Measurements from ENCODE around the gene CRX. TPM values are rescaled to one million over a fixed set of nuclear protein-coding genes. Genes with fewer than 3 reads are reported as not detected.
"Not testable (repeated sequence)": the region's sequence is repeated elsewhere in the genome, so short reads cannot be mapped to it uniquely, and the experiment has no call there.

Gene CRX
- total RNA-seq, 1 experiment from 2014 or later = not detected

DNA sequence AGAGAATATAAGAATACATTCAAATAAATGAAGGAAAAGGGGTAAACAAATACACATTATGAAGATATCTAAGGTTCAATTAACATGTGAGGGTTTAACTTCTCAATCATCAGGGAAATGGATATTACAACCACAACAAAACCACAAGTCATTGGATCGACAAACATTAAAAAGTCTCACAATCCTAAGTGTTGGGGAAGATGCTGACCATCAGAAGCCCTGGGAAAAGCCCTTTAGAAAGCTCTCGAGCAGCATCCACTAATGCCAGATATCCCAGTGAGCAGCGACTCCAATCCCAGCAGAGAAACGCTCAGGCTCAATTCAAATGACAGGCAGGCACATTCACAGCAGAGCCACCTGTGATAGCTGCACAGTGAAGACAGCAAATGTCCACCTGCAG is 20.5 kb upstream of the CRX start:
- Histone ChIP-seq H3K9me2 (ENCODE audit: insufficient read depth) (no peaks in the 10 kb centered on the region), H3K36me3 (ENCODE audit: low read depth) (no peaks in the 10 kb centered on the region), H3K4me3 (no peak overlapping the region), H3F3A (ENCODE audit: insufficient read depth, low read depth) (no peaks in the 10 kb centered on the region), H3K79me2 (ENCODE audit: low read depth) (no peaks in the 10 kb centered on the region), H2AFZ (no peak overlapping the region), H3K4me2 (no peak overlapping the region), H3K4me1 (replicated peaks; ENCODE audit: insufficient read depth) (no peaks in the 10 kb centered on the region), H3K27me3 (ENCODE audit: insufficient read depth, low read depth) (0 out of 2 replicates have a peak, but pooled peaks cover 7% of the 10 kb centered on the region), H3K9me3 (ENCODE audit: insufficient read depth, low read depth) (no peaks in the 10 kb centered on the region), H3K27ac (no peak overlapping the region), H4K20me1 (ENCODE audit: insufficient read depth) (no peaks in the 10 kb centered on the region)
- POLR2A ChIA-PET (ENCODE audit: unreplicated experiment) = no interaction called here
- intact Hi-C loops (cut with micrococcal nuclease; ENCODE audit: unreplicated experiment) = no loop called here
- TF ChIP-seq EZH2 (IDR thresholded peaks at IDR 0.05; ENCODE audit: low read depth) = no peak
- TF ChIP-seq, protein P1, sequence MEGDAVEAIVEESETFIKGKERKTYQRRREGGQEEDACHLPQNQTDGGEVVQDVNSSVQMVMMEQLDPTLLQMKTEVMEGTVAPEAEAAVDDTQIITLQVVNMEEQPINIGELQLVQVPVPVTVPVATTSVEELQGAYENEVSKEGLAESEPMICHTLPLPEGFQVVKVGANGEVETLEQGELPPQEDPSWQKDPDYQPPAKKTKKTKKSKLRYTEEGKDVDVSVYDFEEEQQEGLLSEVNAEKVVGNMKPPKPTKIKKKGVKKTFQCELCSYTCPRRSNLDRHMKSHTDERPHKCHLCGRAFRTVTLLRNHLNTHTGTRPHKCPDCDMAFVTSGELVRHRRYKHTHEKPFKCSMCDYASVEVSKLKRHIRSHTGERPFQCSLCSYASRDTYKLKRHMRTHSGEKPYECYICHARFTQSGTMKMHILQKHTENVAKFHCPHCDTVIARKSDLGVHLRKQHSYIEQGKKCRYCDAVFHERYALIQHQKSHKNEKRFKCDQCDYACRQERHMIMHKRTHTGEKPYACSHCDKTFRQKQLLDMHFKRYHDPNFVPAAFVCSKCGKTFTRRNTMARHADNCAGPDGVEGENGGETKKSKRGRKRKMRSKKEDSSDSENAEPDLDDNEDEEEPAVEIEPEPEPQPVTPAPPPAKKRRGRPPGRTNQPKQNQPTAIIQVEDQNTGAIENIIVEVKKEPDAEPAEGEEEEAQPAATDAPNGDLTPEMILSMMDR (conservative IDR thresholded peaks at IDR 0.05) = no peak
- no peak for DNase-seq
- no TSS peak for BruUV-seq (replicated peaks)
- CTCF ChIA-PET = interaction anchor here (0.6 kb wide), 1 partner anchor 92 kb away, joined by 4 read pairs; no protein-coding TSS in a partner anchor

DNA sequence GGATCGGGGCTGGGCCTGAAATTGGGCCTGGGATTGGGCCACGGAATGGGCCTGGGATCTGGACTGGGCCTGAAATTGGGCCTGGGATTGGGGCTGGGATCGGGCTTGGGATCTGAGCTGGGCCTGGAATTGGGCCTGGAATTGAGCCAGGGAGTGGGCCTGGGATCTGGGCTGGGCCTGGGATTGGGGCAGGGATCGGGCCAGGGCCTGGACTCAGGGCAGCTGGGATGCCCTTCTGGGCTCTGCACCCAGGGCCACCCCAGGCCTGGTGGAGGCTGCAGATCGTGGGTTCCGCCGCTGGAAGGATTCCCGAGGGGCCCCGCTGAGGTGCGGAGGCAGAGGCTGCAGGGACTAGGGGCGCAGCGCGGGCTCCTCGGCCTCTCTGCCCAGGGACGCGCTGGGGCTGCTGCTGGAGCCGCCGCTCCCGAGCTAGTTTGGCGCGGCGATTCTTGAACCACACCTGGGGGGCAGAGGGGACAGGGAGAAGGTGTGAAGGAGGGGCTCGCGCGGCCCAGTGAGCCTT is 19.2 kb upstream of the CRX start:
- BruUV-seq (replicated peaks) = no TSS peak
- no peak for DNase-seq
- CTCF ChIA-PET = interaction anchor here (0.6 kb wide), 1 partner anchor 50 kb away, joined by 3 read pairs; no protein-coding TSS in a partner anchor
- intact Hi-C loops (cut with micrococcal nuclease; ENCODE audit: unreplicated experiment) = no loop called here
- H3K36me3 ChIP-seq (ENCODE audit: low read depth) = no peaks in the 10 kb centered on the region
- H3K9me3 ChIP-seq (ENCODE audit: insufficient read depth, low read depth) = no peaks in the 10 kb centered on the region
- H3K4me1 ChIP-seq (replicated peaks; ENCODE audit: insufficient read depth) = no peaks in the 10 kb centered on the region
- no peaks in the 10 kb centered on the region for H3K9me2 ChIP-seq (ENCODE audit: insufficient read depth)
- no peak overlapping the region for H2AFZ ChIP-seq
- H3K27ac ChIP-seq = no peak overlapping the region
- H3K79me2 ChIP-seq (ENCODE audit: low read depth) = no peaks in the 10 kb centered on the region
- no peaks in the 10 kb centered on the region for H3F3A ChIP-seq (ENCODE audit: insufficient read depth, low read depth)
- H3K4me3 ChIP-seq = no peak overlapping the region
- POLR2A ChIA-PET (ENCODE audit: unreplicated experiment) = no interaction called here
- H3K4me2 ChIP-seq = no peak overlapping the region
- H3K27me3 ChIP-seq (ENCODE audit: insufficient read depth, low read depth) = 0 out of 2 replicates have a peak, but pooled peaks cover 7% of the 10 kb centered on the region
- H4K20me1 ChIP-seq (ENCODE audit: insufficient read depth) = no peaks in the 10 kb centered on the region
- TF ChIP-seq EZH2 (IDR thresholded peaks at IDR 0.05; ENCODE audit: low read depth) = no peak
- TF ChIP-seq, protein P1 (conservative IDR thresholded peaks at IDR 0.05) = no peak

DNA sequence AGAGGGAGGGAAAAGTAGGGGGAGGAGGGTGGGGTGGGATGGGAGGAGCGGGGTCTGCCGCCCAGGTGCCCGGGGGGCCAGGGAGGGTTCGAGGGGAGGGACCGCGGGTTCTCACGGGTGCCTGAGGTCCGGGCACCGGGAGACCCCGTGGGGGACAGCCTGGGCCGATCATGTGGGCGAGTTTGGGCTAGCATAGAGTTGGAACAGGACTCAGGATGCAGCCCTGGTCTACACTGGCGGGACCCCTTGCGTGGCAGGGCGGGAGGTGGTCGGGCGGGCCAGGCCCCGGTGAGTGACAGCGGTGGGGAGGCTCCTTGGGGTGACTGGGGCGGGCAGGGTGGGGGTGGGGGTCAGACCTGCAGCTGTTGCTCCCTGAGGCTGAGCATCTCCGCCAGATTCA is 18.6 kb upstream of the CRX start:
- H3K9me2 ChIP-seq (ENCODE audit: insufficient read depth); CTCF ChIA-PET; H3F3A ChIP-seq (ENCODE audit: insufficient read depth, low read depth); H3K4me2 ChIP-seq; BruUV-seq (replicated peaks); H4K20me1 ChIP-seq (ENCODE audit: insufficient read depth); DNase-seq; H3K27ac ChIP-seq; H3K27me3 ChIP-seq (ENCODE audit: insufficient read depth, low read depth); H3K9me3 ChIP-seq (ENCODE audit: insufficient read depth, low read depth); H3K4me3 ChIP-seq; H3K36me3 ChIP-seq (ENCODE audit: low read depth); H3K4me1 ChIP-seq (replicated peaks; ENCODE audit: insufficient read depth); H2AFZ ChIP-seq; H3K79me2 ChIP-seq (ENCODE audit: low read depth); intact Hi-C loops (cut with micrococcal nuclease; ENCODE audit: unreplicated experiment); POLR2A ChIA-PET (ENCODE audit: unreplicated experiment): not testable (repeated sequence)

DNA sequence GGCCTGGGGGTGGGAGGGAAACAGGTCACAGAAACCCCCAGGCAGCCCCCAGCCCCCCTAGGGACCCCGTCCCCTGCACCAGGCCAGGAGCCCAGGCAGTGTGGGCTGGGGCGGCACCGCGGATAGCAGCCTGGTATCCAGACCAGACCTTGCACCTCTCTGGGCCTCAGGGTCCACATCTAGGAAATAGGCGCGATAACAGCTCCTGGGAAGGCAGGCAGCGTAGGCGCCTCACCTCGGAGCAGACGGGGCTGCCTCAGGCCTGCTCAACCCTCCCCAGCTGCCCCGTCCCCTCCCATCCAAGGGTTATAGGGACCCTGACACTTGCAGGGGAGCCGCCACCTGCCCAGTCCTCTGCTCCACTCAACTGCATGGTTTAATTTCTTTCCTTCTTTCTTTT is 18.1 kb upstream of the CRX start:
- H3K79me2 ChIP-seq (ENCODE audit: low read depth); BruUV-seq (replicated peaks); POLR2A ChIA-PET (ENCODE audit: unreplicated experiment); DNase-seq; H3K4me2 ChIP-seq; H3K9me3 ChIP-seq (ENCODE audit: insufficient read depth, low read depth); H3K9me2 ChIP-seq (ENCODE audit: insufficient read depth); H3K27me3 ChIP-seq (ENCODE audit: insufficient read depth, low read depth); CTCF ChIA-PET; H3K27ac ChIP-seq; H3K4me1 ChIP-seq (replicated peaks; ENCODE audit: insufficient read depth); H3K36me3 ChIP-seq (ENCODE audit: low read depth); intact Hi-C loops (cut with micrococcal nuclease; ENCODE audit: unreplicated experiment); H3K4me3 ChIP-seq; H2AFZ ChIP-seq; H4K20me1 ChIP-seq (ENCODE audit: insufficient read depth); H3F3A ChIP-seq (ENCODE audit: insufficient read depth, low read depth): not testable (repeated sequence)

DNA sequence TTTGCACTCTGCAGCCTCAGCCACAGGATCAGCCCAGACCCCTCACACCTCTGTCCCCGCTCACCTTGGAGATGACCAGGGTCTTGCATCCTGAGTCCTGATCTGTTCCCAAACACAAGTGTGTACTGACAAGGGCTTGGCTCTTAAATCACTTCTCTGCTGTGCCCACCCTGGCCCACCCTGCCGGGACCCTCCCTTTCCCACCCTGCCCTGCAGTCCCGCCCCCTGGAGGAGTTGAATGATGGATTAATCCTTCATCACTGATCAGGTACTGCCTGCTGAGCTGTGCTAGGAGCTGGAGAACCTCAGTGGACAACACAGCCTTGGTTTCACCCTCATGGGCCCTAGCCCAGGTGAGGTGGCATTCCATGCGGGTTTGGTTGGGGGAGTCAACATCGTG is 17.3 kb upstream of the CRX start, which contains the start of gene TPRX1:
TSS of gene TPRX1 (minus strand) at position 101 of the 400 bp plus-strand sequence. CDS start at position 89, 12 bp downstream.
- H3K9me3 ChIP-seq (ENCODE audit: insufficient read depth, low read depth); H3K9me2 ChIP-seq (ENCODE audit: insufficient read depth); DNase-seq; intact Hi-C loops (cut with micrococcal nuclease; ENCODE audit: unreplicated experiment); BruUV-seq (replicated peaks); H4K20me1 ChIP-seq (ENCODE audit: insufficient read depth); H3F3A ChIP-seq (ENCODE audit: insufficient read depth, low read depth); H3K4me2 ChIP-seq; POLR2A ChIA-PET (ENCODE audit: unreplicated experiment); H3K27ac ChIP-seq; H2AFZ ChIP-seq; CTCF ChIA-PET; H3K4me3 ChIP-seq; H3K27me3 ChIP-seq (ENCODE audit: insufficient read depth, low read depth); H3K79me2 ChIP-seq (ENCODE audit: low read depth); H3K4me1 ChIP-seq (replicated peaks; ENCODE audit: insufficient read depth); H3K36me3 ChIP-seq (ENCODE audit: low read depth): not testable (repeated sequence)
